Mucosa of descending colon (tissue), 3 donors: ENCODE results near the gene CCDC50. TPM values are rescaled to one million over a fixed set of nuclear protein-coding genes. Genes with fewer than 3 reads are reported as not detected.

Experiments
- ATAC-seq: fragments of 200-7000 bp; cut with Tn5 transposase; one replicate; pipeline ENCODE4 v1.9.1; 2020; ENCODE audit warnings: mild to moderate bottlenecking, moderate library complexity
- DNase-seq, 3 donors: peaks; one replicate each; pipeline ENCODE4 v3.0.0-alpha.2; 2020
- H3K36me3 ChIP-seq: fragments of 200-600 bp; one replicate; pipeline ENCODE4 v1.8.0; 2021; ENCODE audit warnings: low read depth, mild to moderate bottlenecking
- H3K4me1 ChIP-seq: fragments of 200-600 bp; one replicate; pipeline ENCODE4 v1.8.0; 2021; ENCODE audit warnings: low read depth, mild to moderate bottlenecking
- H3K4me3 ChIP-seq: fragments of 200-600 bp; one replicate; pipeline ENCODE4 v1.8.0; 2021; ENCODE audit warnings: mild to moderate bottlenecking
- H3K9me3 ChIP-seq: fragments of 200-600 bp; one replicate; pipeline ENCODE4 v1.8.0; 2021; ENCODE audit warnings: mild to moderate bottlenecking
- CTCF ChIP-seq: fragments of 200-600 bp; IDR thresholded peaks from one replicate; pipeline ENCODE4 v1.8.0; 2022; ENCODE audit warnings: antibody characterized with exemption, mild to moderate bottlenecking
- intact Hi-C, 2 donors: fragments of 100-400 bp; cut with DNase I in 1 of 2; cut with micrococcal nuclease in 1 of 2; formaldehyde crosslinking; loops; one replicate each; pipeline versions ENCODE4 v1.11.0 to v1.11.1; 2022; cut with DNase I, micrococcal nuclease
- total RNA-seq, 3 donors: library from RNA; stranded (reverse); fragmentation: NEBNext Ultra II Directional in 2 of 3; extraction: Animal tissue kit (Norgen Biotek cat#: 25700) in 2 of 3; gene quantifications; one replicate each; pipeline versions ENCODE4 v1.2.1 to v1.2.4, GENCODE V29; 2021 to 2023
- donor health status: DM: no; HTN: no; CAD: no; lungs with moderate emphysema.
- donor health status: DM: no; HTN: no; CAD: no.
- donor health status: DM: no; HTN: yes; CAD: no.

Gene CCDC50
- total RNA-seq, 3 donors from 2014 or later: 41.8 to 89.8 (median 60.2) TPM

- Histone ChIP-seq H3K4me3 (no peak overlapping the region), H3K9me3 (no peaks in the 10 kb centered on the region), H3K36me3 (no peaks in the 10 kb centered on the region), H3K4me1 (no peaks in the 10 kb centered on the region)
- TF ChIP-seq CTCF: no peak
- DNase-seq: no peak
- ATAC-seq: no peak
- intact Hi-C loops: no loop called here
These were observed 8.0 kb upstream of the CCDC50 start for GRCh38 chr3:191321019-191321767.

- intact Hi-C loops: no loop called here
- TF ChIP-seq CTCF: no peak
- no peak for ATAC-seq
These were observed 4.3 kb upstream of the CCDC50 start for GRCh38 chr3:191324936-191325335.

GRCh38 chr3:191327526-191327925 lies 1.7 kb upstream of the CCDC50 start:
- intact Hi-C loops: no loop called here
- peaks cover 5% of the 10 kb centered on the region for H3K4me1 ChIP-seq
- H3K9me3 ChIP-seq: no peaks in the 10 kb centered on the region
- DNase-seq (no peak), ATAC-seq (no peak)
- H3K4me3 ChIP-seq: no peak overlapping the region
- no peak for TF ChIP-seq CTCF
- no peaks in the 10 kb centered on the region for H3K36me3 ChIP-seq

More at GRCh38 chr3:191324936-191325335, 4.3 kb upstream of the CCDC50 start:
- H3K9me3 ChIP-seq: no peaks in the 10 kb centered on the region
- H3K36me3 ChIP-seq: no peaks in the 10 kb centered on the region
- no peak for DNase-seq
- H3K4me1 ChIP-seq: no peaks in the 10 kb centered on the region
- no peak overlapping the region for H3K4me3 ChIP-seq

- Histone ChIP-seq H3K9me3 (no peaks in the 10 kb centered on the region), H3K4me1 (peaks cover 9% of the 10 kb centered on the region), H3K36me3 (no peaks in the 10 kb centered on the region), H3K4me3 (no peak overlapping the region)
- intact Hi-C loops: no loop called here
- TF ChIP-seq CTCF: no peak
- DNase-seq (no peak), ATAC-seq (no peak)
These were observed 722 bp upstream of the CCDC50 start for GRCh38 chr3:191328383-191328961.

GRCh38 chr3:191329654-191330529 lies 698 bp downstream of the CCDC50 start, which contains the start of gene UTS2B:
Gene UTS2B (minus strand): TSS chr3:191330526. CDS start chr3:191282189, 48,337 bp downstream.
- intact Hi-C loops: no loop called here
- peak; percentile 70 to 75 (median 70) for DNase-seq
- Histone ChIP-seq H3K9me3 (no peaks in the 10 kb centered on the region), H3K4me3 (peak within 1 kb of the TSS; percentile 71), H3K4me1 (peaks cover 13% of the 10 kb centered on the region), H3K36me3 (no peaks in the 10 kb centered on the region)
- TF ChIP-seq CTCF: no peak
- peak; percentile 82 for ATAC-seq
